CD4-positive, alpha-beta T cell treated with Interleukin-15 for 1 hour (primary cell): ENCODE data around the gene WDFY3.

Source experiments
- DNase-seq: peaks from one replicate; pipeline ENCODE4 v3.0.0-alpha.2; 2020

WDFY3 gene

DNA sequence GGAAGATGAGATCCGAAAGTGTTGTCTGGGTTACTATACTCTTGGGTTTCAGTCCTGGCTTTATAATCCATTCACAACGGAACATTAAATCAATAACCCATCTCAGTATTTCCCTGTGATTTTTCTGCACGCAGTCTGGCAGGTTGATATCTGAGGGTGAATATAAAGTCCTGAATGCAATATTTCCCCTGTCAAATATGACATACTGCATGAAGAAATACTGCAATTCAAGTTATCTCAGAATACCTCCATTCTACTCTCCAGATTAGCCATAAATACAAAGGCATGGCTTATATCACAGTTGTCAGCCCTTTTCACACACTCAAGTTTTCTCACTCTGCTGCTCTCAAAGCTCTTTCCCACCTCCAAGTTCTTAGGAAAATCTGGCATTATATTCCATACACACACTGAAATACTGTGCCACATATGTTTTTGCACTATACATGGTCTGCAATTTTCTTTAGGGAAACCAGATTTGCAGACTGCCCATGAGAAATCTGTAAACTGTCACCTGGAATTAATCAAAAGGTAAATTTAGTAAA is 64.7 kb downstream of the WDFY3 start:
- DNase-seq = no peak

DNA sequence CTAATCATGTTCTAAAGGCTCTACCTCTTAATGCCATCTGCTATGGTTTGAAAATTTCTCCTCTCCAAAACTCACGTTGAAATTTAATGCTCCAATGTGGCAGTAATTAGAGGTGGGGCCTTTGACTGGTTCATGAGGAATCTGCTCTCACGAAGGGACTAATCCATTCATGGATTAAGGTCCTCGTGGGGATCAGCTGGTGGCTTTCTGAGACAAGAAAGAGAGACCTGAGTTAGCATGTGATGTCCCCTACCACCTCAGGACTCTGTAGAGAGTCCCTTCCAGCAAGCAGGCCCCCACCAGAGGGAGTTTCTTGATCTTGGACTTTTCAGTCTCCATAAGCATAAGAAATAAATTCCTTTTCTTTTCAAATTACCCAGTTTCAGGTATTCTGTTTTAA is 65.3 kb downstream of the WDFY3 start:
- no peak for DNase-seq

- no peak for DNase-seq
Measured at GRCh38 chr4:84899616-84900015, 66.9 kb downstream of the WDFY3 start.

GRCh38 chr4:84897516-84897915 is 69.0 kb downstream of the WDFY3 start:
- no peak for DNase-seq

GRCh38 chr4:84895283-84895682 is 71.2 kb downstream of the WDFY3 start:
- DNase-seq = no peak

DNA sequence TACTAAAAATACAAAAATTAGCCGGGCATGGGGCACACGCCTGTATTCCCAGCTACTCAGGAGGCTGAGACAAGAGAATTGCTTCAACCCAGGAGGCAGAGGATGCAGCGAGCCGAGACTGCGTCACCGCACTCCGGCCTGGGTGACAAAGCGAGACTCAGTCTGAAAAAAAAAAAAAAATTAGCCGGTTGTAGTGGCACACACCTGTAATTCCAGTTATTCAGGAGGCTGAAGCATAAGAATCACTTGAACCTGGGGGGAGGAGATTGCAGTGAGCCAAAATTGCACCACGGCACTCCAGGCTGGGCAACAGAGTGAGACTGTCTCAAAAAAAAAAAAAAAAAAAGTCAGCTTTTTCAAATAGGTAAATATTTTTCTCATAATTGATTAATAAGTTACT is 71.9 kb downstream of the WDFY3 start:
- no peak for DNase-seq

GRCh38 chr4:84892950-84893349 is 73.5 kb downstream of the WDFY3 start:
- DNase-seq = no peak

DNA sequence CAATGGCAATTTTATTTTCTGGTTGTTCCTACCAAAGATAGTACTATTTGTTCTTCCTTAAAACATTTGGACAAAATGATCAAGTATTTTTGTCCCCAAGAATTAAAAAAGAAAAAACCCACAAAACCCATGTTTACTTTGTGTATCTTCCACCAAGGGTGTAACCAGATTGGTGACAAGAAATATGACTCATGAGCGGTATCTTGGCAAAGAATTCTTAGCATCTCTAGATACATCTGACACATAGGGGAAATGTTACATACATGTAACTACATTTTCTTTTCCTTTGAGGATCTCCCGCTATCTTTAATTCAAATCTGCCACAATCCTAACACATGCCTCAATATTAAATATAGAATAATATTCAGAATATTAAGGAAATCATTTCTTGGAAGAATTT is 78.7 kb downstream of the WDFY3 start:
- no peak for DNase-seq

- DNase-seq = no peak
Measured at GRCh38 chr4:84879651-84880200, 86.8 kb downstream of the WDFY3 start.

- DNase-seq = no peak
Measured at GRCh38 chr4:84878546-84878945, 87.9 kb downstream of the WDFY3 start.

- no peak for DNase-seq
Measured at GRCh38 chr4:84878090-84878489, 88.4 kb downstream of the WDFY3 start.

DNA sequence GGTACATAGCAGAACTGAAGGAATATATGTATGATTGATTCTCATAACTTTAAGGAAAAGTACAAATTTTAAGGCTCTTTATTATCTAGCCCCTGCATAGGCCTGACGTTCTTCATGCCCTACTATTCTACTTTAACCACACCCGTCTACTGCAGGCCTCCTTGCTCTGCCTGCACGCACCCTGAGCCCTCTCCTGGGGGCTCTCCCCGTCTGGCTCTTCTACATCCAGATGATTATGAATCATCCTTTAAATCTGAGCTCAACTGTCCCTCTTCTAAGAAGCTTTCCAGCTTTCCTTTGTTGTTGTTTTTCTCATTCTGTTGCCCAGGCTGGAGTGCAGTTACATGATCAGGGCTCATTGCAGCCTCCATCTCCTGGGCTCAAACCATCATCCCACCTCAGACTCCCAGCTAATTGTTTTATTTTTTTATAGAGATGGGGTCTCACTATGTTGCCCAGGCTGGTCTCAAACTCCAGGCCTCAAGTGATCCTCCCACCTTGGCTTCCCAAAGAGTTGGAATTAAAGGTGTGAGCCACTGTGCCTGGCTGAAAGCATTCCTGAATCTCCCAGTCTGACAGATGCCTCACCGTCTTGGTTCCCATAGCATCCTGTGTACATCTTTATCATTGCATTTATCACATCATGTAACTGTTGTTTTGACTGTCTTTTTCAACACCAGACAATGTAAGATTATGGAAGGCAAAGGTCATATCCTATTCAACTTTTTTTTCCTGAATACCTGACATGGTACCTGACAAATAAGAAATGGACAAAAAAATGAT is 89.2 kb downstream of the WDFY3 start:
- DNase-seq = no peak

DNA sequence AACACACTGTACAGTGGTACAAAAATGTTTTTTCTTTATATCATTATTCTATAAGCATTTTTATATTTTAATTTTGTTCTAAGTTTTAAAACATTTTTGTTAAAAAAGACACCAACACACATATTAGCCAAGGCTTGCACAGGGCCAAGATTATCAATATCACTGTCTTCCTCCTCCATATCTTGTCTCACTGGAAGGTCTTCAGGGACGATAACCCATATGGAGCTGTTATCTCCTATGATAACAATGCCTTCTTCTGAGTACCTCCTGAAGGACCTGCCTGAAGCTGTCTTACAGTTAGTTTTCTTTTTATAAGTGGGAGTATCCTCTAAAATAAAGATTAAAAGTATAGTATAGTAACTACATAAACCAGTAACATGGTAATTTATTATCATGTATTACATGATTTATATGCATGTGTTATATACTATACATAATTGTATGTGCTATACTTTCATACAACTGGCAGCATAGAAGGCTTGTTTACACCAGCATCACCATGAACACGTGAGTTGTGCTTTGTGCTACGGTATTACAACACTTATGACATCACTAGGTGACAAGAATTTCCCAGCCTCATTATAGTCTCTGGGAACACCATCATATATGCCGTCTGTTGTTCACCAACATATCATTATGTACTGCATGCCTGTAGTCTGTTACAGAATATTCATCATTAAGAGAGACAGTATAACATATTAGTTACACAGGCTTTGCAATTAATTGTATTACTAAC is 90.7 kb downstream of the WDFY3 start:
- DNase-seq = no peak

DNA sequence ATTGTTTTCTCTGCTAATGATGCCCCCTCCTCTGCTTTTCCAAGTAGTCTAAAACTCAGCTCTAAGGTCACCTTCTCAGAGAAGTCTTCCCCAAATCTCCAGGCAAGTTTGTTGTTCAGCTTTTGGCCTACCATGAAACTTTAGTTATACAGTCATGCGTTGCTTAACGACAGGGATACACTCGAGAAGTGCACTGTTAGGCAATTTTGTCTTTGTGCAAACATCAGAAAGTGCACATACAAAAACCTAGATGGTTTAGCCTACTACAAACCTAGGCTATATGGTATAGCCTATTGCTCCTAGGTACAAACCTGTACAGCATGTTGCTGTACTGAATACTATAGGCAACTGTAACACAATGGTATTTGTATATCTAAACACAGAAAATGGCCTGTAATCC is 91.9 kb downstream of the WDFY3 start:
- no peak for DNase-seq

DNA sequence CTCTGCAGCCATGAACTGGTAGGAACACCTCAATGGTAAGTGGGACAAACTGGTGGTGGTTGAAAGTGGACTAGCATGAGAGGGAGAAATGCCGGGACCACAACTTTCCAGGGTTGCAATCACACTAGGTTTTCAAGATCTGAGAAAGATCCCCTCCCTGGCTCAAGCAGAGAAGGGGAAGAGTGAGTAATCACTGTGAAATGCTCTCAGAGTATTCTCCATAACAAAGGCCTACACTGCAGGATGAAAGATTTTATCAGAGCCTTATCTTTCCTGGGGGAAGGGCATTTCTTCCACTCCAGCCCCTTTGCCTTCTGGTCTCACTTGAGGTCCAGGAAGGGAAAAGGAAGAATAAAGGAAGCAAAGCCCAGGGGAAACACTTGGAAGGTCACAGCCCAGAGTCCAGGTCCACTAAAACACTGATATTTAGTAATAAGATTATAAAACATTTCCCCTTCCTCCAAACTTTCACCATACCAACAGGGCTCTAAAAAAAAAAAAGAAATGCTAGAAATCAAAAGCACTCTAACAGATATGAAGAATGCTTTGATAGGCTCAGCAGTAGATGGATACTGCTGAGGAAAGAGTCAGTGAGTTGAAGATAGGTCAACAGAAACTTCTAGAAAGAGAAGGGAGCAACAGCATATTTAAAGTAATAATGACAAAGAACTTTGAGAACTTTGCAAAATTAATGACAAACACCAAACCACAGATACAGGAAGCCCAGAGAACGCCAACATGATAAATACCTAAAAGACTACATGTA is 95.9 kb downstream of the WDFY3 start:
- no peak for DNase-seq

DNA sequence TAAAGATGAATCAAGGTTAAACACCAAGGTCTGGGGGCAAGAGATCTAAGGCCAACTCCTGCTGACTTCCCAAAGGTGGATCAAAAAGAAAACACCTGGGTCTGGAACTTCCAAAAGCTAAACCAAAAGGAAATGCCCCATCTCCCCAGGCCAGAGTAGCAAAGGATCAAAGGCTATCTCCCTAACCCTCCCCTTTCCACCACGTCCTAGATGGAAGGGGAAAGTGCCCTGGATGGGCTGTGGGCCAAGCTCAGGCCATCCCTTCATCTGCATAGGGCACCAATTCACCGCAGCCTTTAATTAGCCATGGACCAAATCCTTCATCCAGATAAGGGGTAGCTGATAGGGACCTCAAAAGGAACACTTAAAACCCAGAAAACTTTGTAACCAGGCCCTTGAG is 100.2 kb downstream of the WDFY3 start:
- no peak for DNase-seq

DNA sequence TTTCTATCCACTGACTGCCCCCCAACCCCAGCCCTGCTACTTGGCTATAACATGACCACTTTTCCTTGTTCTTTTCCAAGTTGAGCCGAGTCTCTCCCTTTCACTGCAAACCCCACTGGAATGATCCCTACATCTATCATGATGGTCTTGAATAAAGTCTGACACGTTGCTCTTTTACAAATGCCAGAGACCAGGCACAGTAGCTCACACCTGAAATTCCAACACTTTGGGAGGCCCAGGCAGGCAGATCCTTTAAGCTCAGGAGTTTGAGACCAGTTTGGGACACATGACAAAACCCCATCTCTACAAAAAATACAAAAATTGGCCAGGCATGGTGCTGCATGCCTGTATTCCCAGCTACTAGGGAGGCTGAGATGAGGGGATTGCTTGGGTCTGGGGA is 100.9 kb downstream of the WDFY3 start:
- no peak for DNase-seq

DNA sequence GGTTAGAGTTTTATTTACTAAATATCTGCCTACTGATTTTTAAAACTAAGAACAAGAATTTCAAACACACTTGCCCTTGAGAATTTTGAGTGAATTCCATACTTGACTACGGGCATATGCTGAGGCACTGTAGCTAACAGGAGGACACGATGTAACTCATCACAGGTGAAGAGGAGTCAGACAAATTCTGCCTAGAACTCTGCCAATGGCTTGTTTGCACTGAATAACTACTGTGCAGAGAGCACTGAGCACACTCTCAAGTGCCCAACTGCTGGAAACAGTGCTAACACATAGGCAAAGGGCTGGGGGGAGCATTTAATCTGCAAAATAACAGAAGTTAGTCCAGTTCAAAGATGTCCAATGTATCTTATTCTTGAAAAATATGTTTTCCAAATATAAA is 104.4 kb downstream of the WDFY3 start:
- DNase-seq = no peak

GRCh38 chr4:84857296-84857695 is 109.2 kb downstream of the WDFY3 start:
- DNase-seq = no peak

- no peak for DNase-seq
Measured at GRCh38 chr4:84856468-84857049, 109.9 kb downstream of the WDFY3 start.

DNA sequence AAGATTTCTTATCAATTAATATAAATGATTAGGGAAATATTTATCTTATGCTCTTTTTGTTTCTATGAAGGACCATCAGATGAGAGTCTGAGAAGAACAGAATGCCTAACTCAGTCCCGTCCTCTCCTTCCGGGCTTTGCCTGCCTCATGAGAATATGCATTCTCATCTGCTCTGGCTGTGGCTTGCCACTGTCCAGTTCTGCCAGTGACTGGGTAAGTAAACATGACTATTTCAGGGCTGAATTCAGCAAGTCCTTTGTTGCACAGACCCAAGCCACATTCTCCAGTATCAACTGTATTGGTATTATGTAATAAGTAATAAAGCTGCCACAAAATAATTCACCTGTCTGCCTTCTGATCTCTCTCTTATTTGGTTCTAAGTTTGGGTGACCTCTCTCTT is 110.7 kb downstream of the WDFY3 start:
- DNase-seq = no peak

- no peak for DNase-seq
Measured at GRCh38 chr4:84852081-84852480, 114.4 kb downstream of the WDFY3 start.
